ENCODE data around the gene DOC2B.
"Not testable (repeated sequence)": the region's sequence is repeated elsewhere in the genome, so short reads cannot be mapped to it uniquely, and the experiment has no call there.

Gene DOC2B

GRCh38 chr17:136531-136930 is 44.9 kb downstream of the DOC2B start:
- not testable (repeated sequence) for DNase-seq (ENCODE audit: low spot score)
- TF ChIP-seq CTCF (IDR thresholded peaks at IDR 0.05; ENCODE audit: extremely low read depth, missing control alignments) = peak; percentile 57

DNA sequence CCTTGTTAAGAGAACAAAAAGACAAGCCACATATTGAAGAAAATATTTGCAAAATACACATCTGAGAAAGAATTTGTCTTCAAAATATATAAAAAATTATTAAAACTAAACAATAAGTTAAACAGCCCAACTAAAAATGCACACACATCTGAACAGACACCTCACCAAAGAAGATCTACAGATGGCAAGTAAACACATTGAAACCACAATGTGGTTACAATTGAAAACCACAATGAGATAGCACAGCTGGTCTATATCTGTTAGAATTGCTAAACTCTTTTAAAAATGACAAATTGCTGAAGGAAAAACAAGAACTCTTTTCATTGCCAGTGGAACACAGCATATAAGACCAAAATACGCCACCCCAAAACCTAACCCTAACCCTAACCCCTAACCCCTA is 45.6 kb downstream of the DOC2B start:
- DNase-seq (ENCODE audit: low spot score) = not testable (repeated sequence)

DNA sequence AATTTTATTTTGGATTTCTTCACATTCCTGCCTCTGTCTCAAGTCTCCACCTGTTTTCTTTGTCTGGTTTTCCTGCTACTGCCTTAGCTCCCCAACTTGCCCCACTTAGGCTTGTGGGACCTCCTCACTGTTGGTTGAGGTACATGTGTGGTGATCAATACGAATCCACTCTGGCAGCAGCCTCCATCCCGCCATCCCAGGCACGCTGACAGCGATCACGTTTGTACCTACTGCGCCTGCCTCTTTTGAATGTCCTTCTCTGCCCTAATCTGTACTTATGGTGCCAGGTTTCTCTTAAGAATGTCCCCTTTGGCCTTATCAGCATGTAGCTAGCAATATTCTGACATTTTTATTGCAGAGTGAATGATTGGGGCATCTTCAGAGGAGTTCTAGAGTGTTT is 46.4 kb downstream of the DOC2B start:
- DNase-seq (ENCODE audit: low spot score) = not testable (repeated sequence)

DNA sequence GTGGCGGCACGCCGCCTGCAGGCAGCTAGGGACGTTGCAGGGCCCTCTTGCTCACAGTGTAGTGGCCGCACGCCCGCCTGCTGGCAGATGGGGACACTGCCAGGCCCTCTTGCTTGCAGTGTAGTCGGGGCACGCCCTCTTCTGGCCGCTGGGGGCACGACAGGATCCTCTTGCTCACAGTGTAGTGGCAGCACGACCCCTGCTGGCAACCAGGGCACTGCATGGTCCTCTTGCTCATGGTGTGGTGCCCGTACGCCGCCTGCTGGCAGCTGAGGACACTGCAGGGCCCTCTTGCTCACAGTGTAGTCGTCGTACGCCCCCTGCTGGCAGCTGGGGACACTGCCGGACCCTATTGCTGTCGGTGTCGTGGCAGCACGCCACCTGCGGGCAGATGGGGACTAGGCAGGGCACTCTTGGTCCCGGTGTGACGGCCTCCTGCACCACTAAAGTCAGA is 47.1 kb downstream of the DOC2B start:
- DNase-seq (ENCODE audit: low spot score) = not testable (repeated sequence)

DNA sequence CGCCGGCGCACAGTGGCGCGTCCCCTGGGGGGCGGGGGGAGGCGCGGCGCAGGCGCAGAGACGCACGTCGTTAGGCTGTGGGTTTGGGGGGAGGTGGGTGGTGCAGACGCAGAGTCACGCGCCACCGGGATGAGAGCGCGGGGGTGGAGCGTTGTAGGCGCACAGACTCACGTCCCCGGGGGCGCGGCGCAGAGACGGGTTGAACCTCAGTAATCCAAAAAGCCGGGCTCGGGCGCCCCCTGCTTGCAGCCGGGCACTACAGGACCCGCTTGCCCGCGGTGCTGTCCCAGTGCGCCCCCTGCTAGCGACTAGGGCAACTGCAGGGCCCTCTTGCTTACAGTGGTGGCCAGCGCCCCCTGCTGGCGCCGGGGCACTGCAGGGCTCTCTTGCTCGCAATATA is 47.5 kb downstream of the DOC2B start:
- DNase-seq (ENCODE audit: low spot score) = not testable (repeated sequence)

DNA sequence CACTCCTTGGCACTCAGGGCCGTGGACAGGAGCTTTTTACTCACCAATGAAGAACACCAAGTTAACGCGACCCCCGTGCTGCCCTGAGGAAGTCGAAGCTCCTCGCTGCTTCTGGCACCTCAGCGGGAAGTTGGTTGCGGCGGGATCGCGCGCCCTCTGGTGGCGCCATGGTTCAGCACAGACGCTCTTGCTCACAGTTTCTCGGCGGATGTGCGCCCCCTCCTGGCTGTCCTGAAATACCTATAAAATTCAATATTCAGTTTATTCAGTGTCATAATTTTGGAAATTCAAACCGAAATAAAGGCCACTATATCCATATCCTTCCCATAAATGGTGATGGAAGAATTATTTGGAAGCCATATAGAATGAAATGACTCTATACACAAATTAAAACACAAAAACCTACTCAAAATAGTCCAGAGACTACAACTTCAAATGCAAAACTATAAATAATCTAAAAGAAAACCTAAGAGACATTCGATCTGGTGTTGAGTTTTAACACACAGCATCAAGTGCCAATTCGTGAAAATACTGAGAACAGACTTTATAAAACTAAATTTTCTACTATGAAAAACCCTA is 63.0 kb downstream of the DOC2B start:
- not testable (repeated sequence) for DNase-seq (ENCODE audit: low spot score)

- not testable (repeated sequence) for DNase-seq (ENCODE audit: low spot score)
These were observed 68.3 kb downstream of the DOC2B start for GRCh38 chr17:113111-113510.

Measured in GM20000 (cell line).